ENCODE results near the gene ANGEL2. TPM values are rescaled to one million over a fixed set of nuclear protein-coding genes. Genes with fewer than 3 reads are reported as not detected.
A peak's percentile ranks its signal among the peaks of the same experiment; 100 is the strongest.

The ANGEL2 gene
- total and polyA plus RNA-seq, 2 of the 13 experiments (the other 11 are each of a cell fraction or from before 2014, with no cell fraction given), result 12.3 to 25.4 TPM

- TF ChIP-seq FUBP1 (CRISPR knock-in tag; IDR thresholded peaks at IDR 0.05; ENCODE audit: borderline replicate concordance) (no peak), ZNF720 (CRISPR knock-in tag; IDR thresholded peaks at IDR 0.05) (no peak), RARG (CRISPR knock-in tag; IDR thresholded peaks at IDR 0.05; ENCODE audit: low read depth) (no peak), FOXO4 (CRISPR knock-in tag; conservative IDR thresholded peaks at IDR 0.05) (no peak), ZNF33B (CRISPR knock-in tag; IDR thresholded peaks at IDR 0.05) (no peak), ZNF670 (CRISPR knock-in tag; IDR thresholded peaks at IDR 0.05; ENCODE audit: borderline replicate concordance) (no peak), ZNF576 (CRISPR knock-in tag; IDR thresholded peaks at IDR 0.05) (no peak), ZNF180 (CRISPR knock-in tag; IDR thresholded peaks at IDR 0.05; ENCODE audit: borderline replicate concordance, low read depth) (no peak), ZNF563 (CRISPR knock-in tag; IDR thresholded peaks at IDR 0.05) (peak; percentile 46; the same call in 1 of the 2 replicates), ZNF496 (CRISPR knock-in tag; IDR thresholded peaks at IDR 0.05; ENCODE audit: insufficient replicate concordance) (no peak), ZBTB46 (CRISPR knock-in tag; IDR thresholded peaks at IDR 0.05; ENCODE audit: borderline replicate concordance) (no peak), ZBTB26 (CRISPR knock-in tag; IDR thresholded peaks at IDR 0.05; ENCODE audit: borderline replicate concordance) (no peak), THRA (CRISPR knock-in tag; IDR thresholded peaks at IDR 0.05; ENCODE audit: borderline replicate concordance) (peak; percentile 55), ATRX (CRISPR knock-in tag; IDR thresholded peaks at IDR 0.05; ENCODE audit: borderline replicate concordance) (no peak), ZNF770 (CRISPR knock-in tag; IDR thresholded peaks at IDR 0.05) (peak; percentile 76), IRF2 (CRISPR knock-in tag; IDR thresholded peaks at IDR 0.05) (no peak), HDAC2 (CRISPR knock-in tag; IDR thresholded peaks at IDR 0.05) (peak; percentile 67; the same call in 1 of the 2 replicates)
Observed at GRCh38 chr1:213015099-213016050, at the start of gene ANGEL2 (continued).

Measured in HepG2 (cell line).